Epithelial cell of esophagus (primary cell): ENCODE results near the gene CNTN1.

ENCODE experiments used
- DNase-seq: peaks from one replicate; pipeline ENCODE4 v3.0.0; 2010; ENCODE audit warnings: low read depth
- H3K4me3 ChIP-seq: 2 replicates; pipeline ENCODE4 v1.5.1; 2011; ENCODE audit warnings: mild to moderate bottlenecking, low read length, control low read depth
- TF ChIP-seq, protein P1 (sequence below): IDR thresholded peaks from 2 replicates; pipeline ENCODE4 v1.5.1; 2011; ENCODE audit warnings: low read depth, mild to moderate bottlenecking, low read length, control low read depth, inconsistent platforms; ENCODE audit not compliant: insufficient read depth; ENCODE audit errors: missing control alignments

The CNTN1 gene

DNA sequence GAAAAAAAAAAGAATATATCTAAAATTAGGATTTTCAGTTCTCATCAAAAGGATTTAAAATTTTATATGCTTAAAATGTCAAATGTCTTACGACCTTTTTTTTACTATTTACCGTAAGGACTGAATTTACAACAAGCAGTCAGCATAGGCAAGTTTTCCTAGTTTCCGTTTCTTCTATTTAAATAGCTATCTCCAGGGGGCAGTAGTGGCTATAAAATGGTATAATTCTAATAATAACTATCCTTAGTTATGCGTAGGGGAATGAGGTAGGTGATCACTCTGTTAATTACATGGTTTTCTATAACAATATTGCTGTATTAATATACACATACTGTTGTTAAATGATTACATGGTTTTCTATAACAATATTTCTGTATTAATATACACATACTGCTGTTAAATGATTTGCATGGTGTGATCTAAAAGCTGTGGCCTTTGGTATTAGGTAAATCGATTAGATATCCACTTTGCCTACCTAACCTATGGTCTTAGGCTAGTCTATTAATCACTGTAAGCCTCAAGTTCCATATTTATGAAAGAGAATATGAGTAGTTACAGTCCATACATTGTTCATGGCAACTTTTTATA is 278.2 kb downstream of the CNTN1 start:
- DNase-seq, result peak; percentile 11
- H3K4me3 ChIP-seq, result no peak overlapping the region
- TF ChIP-seq, protein P1, sequence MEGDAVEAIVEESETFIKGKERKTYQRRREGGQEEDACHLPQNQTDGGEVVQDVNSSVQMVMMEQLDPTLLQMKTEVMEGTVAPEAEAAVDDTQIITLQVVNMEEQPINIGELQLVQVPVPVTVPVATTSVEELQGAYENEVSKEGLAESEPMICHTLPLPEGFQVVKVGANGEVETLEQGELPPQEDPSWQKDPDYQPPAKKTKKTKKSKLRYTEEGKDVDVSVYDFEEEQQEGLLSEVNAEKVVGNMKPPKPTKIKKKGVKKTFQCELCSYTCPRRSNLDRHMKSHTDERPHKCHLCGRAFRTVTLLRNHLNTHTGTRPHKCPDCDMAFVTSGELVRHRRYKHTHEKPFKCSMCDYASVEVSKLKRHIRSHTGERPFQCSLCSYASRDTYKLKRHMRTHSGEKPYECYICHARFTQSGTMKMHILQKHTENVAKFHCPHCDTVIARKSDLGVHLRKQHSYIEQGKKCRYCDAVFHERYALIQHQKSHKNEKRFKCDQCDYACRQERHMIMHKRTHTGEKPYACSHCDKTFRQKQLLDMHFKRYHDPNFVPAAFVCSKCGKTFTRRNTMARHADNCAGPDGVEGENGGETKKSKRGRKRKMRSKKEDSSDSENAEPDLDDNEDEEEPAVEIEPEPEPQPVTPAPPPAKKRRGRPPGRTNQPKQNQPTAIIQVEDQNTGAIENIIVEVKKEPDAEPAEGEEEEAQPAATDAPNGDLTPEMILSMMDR, result no peak

DNA sequence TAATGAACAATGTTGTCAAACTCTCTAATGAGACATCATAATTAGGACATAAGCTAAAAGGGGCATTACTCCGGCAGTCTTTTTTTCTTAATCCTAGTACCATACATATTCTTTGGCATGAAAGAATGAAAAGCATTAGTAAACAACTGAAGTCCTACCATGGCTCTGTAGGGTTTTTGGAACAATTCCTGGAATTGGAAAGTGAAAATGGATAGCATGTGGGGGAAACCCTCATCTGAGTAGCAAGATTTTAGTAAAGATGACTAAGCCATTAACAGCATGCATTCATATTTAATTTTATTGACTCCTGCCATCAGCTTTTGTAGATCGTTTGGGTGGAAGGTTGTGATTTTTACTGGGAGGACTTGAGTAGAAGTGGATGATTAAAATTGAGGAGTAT is 279.7 kb downstream of the CNTN1 start:
- TF ChIP-seq, protein P1, result no peak
- no peak for DNase-seq
- no peak overlapping the region for H3K4me3 ChIP-seq

DNA sequence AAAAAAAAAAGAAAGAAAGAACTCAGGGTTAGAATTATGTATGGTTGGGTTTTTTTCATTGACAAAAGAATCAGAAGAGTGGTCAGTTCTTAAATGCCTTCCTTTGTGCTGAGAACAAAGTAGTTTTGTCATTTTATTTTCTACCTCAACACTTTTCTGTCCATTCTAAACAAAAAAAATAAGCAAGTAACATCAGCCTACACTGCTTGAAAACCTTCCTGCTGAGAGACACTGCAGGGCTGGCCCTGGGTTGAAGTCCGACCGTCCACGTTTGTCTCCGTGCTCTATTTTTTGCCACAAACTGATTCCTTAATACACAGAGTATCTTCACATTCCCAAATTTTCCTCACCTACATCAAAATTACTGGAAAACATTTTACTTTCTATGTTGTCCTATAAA is 284.3 kb downstream of the CNTN1 start:
- TF ChIP-seq, protein P1, result no peak
- H3K4me3 ChIP-seq, result no peak overlapping the region
- no peak for DNase-seq

DNA sequence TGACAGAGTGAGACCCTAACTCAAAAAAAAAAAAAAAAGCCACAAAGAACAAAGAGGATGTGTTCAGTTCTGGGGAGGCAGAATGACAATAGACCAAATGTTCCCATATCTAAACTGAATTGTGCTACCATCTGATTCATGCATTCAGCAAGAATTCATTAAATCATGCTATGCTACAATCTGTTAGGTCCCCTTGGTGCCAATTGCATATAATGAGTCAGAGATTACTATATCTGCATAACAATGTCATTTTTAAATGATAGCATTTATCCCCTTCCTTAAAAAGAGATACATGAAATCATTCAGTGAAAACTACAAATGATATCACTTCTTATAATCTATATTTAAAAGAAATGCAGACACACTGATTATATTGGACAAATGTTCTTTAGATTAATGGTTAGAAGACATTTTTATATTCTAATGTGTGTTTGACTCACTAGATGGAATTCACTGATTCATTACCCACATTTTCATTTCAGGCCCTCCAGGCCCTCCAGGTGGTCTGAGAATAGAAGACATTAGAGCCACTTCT is 288.3 kb downstream of the CNTN1 start:
- no peak overlapping the region for H3K4me3 ChIP-seq
- no peak for DNase-seq
- TF ChIP-seq, protein P1, result no peak

DNA sequence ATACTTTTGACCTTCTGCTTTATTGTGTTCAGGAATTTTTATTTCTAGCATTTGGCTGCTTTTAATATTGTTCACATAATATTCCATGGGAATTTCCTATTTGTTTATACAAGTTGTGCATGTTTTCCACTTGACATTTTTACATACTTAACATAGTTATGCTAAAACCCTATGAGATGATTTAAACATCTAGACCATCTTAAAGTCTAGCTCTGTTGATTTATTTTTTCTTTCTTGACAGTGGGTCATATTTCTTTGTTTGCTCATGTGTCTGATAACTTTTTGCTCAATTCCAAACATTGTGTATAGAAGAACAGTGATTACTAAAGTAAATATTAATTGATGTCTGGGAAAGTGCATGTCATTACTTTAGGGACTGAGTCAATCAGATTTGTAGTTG is 293.8 kb downstream of the CNTN1 start:
- TF ChIP-seq, protein P1, result no peak
- no peak for DNase-seq
- H3K4me3 ChIP-seq, result no peak overlapping the region

DNA sequence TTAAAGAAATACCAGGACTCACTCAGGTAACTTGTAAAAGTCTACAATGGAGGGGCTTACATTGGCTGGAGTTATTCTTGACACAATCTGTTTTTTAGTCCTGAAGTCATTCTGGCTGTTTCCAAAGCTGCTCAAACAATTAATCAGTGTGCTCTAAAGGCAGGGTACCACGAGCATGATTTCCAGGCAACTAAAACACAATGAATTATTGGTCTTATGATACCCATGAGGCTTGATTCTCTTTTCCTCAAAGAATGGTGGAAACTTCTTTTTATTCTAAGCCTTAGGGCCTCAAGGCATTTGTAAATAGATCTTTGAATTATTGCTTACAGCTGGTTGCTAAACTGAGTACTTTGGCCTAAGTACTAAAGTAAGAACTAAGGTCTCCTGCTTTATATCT is 296.1 kb downstream of the CNTN1 start:
- DNase-seq, result no peak
- H3K4me3 ChIP-seq, result no peak overlapping the region
- TF ChIP-seq, protein P1, result no peak

DNA sequence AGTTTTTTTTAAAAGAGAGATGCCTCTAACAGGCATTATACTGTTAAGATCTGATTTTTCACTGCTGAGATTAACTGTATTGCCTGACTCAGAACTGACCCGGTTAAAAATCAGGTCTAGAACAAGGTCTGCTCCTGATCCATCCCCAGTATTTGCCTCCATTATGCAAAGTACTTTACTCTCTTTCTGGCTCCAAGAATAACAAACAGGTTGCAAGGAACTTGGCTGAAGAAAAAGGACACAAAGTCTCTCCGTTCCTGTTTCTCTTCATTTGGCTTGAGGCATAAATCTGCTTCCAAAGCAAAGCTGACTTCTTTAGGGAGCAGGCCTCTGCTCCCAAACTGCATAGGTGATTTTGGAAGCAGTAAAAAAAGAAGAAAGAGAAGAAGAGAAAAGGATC is 296.6 kb downstream of the CNTN1 start:
- DNase-seq, result no peak
- no peak overlapping the region for H3K4me3 ChIP-seq
- TF ChIP-seq, protein P1, result no peak
